Hematopoietic multipotent progenitor cell treated with erythropoietin and hydrocortisone succinate and interleukin-3 and kit ligand, for 4 days (in vitro differentiated cells): ENCODE results near the gene HMMR.
"Not testable (repeated sequence)": the region's sequence is repeated elsewhere in the genome, so short reads cannot be mapped to it uniquely, and the experiment has no call there.

Experiments
- DNase-seq: peaks from one replicate; pipeline ENCODE4 v3.0.0-alpha.2; 2015

The HMMR gene

DNA sequence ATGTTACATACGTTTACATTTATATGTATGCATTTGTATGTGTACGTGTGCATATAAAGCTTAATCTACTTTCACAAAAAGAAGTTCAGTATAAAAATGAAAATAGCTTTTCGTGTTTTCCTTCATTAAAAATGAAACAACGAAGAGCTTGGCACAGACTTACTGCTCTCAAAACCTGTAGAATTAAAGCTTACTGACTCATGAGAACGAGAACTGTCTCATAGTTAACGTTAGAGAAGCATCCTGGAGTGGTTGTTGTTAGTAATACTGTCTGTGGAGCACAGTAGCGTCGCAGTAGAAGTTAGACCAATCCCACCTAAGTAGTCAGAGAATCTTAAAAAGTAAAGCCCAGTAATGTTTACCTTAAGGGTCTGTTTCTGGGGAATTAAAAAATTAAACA lies 46.3 kb downstream of the HMMR start:
- peak; percentile 42 for DNase-seq

DNA sequence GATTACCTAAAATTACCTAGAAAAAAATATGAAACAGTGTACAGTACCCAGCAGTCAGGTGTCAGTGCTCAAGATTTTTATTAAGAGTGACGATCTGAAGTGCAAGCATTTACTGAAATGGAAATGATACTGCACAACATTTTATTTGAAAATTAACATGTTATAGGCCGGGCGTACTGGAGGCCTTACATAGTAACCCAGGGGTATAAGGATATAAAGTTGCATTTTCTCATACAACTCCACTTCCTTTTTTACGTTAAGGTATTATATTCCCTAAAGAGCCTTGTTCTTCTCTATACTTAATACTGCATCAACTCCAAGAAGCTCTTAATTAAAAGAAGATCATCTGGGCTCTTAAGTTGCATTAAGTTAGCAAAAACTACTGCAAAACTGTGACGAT lies 48.3 kb downstream of the HMMR start:
- DNase-seq: no peak

DNA sequence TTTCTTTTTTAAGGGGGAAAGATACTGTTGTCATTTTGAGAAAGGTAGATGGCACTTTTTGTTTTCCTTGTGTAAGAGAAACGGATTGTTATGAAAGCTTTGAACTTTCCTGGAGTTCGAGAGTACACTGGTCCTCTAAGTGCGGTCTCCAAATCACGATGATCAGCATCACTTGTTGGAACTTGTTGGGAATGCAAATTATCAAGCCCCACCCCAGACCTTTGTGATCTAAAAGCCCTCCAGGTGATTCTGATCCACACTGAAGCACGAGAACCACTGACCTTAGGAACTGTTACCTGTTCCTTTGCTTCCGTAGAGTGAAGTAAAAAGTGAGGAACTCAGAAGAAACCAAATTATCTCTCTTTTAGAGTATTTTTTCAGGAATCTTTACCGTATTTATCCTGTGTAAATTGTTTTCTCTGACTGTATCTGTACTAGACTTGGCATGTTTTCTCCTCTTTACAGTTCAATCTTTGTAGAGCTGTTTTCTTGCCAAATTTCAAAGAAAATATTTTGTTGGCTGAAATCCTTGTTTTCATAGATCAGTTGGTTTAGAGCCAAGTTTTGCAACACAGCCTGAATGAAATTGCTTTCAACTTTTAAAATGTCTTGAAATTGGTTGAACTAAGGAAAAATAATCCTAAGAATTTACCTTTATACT lies 49.0 kb downstream of the HMMR start:
- no peak for DNase-seq

DNA sequence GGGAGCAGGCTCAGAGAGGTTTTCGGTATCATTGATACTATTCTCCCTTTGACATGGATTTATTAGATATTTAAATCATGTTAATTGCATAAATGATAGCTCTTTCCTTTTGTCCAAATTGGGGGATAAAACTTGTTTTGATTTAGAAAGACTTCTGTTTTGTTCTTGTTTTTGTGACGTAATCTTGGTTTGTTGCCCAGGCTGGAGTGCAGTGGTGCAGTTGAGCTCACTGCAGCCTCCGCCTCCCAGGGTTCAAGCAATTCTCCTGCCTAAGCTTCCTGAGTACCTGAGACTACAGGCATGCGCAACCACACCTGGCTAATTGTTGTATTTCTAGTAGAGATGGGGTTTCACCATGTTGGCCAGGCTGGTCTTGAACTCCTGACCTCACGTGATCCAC lies 52.1 kb downstream of the HMMR start:
- no peak for DNase-seq

DNA sequence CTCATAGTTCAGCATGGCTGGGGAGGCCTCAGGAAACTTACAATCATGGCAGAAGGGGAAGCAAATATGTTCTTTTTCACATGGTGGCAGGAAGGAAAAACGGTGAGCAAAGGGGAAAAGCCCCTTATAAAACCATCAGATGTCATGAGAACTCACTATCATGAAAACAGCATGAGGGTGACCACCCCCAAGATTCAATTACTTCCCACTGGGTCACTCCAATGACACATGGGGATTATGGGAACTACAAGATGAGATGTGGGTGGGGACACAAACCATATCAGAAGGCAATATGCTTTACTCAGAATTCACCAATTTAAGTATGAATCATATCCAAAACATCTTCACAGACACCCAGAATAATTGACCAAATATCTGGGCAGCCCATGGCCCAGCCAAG lies 64.7 kb downstream of the HMMR start:
- DNase-seq: no peak

DNA sequence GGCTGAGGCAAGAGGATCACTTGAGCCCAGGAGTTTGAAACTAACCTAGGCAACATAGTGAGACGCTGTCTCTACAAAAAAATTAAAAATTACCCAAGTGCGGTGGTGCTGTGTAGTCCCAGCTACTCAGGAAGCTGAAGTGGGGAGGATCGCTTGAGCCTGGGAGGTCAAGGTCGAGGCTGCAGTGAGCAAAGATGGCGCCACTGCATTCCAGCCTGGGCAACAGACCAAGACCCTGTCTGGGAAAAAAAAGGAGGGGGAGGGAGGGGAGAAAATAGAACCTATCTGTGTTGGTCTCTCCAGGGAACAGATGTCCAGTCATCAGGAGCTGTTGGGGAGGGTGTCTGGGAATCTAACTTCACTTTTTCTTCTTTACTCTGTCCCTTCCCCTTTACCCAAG lies 69.3 kb downstream of the HMMR start:
- DNase-seq: no peak

DNA sequence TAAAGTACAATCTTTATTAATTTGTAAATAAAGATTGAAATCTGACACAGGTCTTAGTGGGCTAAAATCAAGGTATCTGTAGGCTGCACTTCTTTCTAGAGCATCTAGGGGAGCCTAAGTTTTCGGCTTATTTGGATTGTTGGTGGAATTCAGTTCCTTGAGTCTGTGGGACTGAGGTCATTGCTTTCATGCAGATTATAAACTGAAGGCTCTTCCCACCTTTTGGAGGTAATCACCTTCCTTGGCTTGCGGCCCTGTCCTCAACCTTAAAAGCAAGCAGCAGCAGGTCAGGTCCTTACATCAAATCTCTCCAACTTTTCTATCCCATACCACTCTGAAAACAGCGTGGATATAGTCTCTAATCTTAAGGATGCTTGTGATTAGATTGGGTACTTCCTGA lies 70.8 kb downstream of the HMMR start:
- DNase-seq: no peak

DNA sequence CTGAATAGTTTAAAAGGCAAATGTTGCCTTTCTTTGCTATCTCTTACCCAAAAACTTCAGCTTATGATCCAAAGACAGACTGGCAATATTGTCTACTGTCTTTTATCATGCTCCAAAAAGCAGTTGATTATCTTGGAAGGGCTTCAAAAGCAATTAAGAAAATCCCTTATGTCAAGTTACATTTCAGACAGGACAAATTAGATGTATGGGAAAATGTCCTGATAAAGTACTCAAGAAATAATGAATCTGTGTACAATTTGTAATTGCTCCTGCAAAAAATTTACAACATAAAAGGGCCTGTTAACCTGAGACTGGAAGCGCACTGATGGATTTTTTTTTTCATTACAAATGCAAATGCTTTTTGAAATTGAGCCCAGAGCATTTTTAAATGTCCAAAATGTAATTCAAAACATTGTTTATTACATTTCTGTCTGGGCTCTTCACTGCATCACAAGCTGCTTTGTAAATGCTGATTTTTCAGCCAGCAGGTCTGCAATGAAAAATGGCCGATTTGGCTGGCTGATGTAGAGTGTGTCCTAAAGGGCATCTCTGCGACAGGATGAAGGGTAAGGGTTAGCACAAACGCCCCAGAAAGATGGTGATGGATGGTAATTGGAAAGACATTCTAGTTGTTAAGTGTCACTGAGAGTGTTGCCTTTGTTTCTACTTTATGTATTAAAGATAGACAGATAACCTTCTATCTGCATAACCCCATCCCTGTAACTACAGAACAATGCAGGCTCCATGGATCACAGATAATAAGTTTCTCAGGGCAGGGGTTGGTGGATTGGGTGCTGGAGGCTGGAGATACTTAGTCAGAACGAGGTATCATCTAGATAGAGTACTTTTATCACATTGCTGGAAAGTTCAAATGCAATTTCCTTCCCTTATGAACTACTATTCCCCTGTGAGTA lies 72.0 kb downstream of the HMMR start:
- no peak for DNase-seq

DNA sequence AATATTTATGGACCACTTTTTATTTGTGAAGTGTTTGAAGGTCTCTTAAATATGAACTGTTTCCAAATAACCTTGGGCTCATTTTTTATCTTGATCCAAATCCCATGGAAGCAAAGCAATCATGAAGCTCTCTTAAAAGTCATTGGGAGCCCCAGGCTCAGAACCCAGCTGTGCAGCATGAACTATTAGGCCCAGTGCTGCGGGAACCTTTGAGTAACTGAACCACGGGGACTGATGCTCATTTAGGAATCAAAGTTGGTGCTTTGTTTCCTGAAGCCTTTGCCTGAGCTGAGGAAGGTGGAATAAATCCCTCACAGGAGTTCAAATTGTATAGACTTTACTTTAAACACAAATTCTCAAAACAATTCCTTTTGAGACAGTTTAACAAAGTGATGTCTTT lies 72.8 kb downstream of the HMMR start:
- no peak for DNase-seq

DNA sequence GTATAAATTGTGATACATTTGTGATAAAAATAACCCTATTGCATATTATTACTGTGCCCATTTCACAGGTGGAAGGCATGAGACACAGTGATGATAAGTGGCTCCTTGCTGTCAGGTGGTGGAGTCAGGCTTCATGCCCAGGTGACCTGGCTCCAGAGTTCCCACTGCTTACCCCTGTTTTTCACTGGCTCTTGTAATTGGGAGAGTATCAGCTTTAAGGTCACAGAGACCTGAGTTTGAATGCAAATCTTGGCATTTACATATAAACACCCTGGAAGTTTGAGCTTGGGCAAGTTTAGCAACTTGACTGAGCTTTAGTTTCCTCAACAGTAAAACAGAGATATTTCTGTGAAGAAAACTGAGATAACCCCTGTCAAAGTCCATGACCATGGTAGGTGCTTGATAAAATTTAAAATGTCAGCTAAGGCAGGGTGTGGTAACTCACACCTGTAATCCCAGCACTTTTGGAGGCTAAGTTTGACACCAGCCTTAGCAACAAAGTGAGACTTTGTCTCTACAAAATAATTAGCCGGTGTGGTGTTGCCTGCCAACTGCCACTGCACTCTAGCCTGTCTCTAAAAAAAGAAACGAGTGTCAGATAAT lies 74.2 kb downstream of the HMMR start:
- DNase-seq: no peak

DNA sequence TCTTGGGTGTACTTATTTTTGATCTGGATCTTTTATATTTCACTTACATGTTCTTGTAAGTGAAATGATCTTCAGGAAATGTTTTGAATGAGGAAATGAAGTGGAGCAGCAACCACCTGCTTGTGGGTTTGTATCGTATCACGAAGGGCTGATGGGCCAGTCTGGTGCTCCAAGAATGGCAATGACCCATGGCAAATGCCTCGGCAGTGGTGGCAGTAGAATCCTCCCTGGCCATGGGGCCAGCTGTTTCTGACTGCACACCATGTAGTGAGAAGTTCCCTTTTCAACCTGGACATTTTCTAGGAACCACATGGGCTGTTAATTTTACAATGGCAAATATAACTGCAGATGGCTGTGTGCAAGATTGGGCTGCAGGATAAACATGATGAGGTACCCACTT lies 74.9 kb downstream of the HMMR start:
- peak; percentile 13 for DNase-seq

DNA sequence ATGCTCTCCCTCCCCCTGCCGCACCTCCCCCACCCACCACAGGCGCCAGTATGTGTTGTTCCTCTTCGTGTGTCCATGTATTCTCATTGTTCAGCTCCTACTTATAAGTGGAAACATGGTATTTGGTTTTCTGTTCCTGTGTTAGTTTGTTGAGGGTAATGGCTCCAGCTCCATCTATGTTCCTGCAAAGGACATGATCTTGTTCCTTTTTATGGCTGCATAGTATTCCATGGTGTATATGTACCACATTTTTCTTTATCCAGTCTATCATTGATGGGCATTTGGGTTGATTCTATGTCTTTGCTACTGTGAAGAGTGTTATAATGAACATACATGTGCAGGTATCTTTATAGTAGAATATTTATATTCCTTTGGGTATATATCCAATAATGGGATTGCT lies 76.0 kb downstream of the HMMR start:
- DNase-seq: not testable (repeated sequence)

DNA sequence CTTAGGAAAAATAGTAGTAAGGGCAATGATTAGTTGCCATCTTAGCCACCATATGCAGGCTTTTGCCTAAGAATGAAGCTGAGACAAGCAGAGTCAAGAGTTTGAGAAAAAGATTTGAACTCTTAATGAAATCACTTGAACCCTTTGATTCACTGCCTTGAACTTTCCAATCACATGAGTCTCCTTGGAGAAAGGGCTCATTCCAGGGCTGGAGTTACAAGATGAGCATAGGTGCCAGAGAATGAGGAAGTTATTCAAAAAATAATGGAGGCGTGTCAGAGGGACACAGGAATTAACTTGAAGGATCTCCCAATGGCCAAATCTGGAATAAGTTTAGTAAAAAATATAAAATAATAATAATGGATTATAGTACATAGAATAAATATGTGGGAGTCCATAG lies 80.3 kb downstream of the HMMR start:
- no peak for DNase-seq
